OCI-LY3 (cell line): Measurements from ENCODE around the gene FAM163A.

Experiments
- H2AFZ ChIP-seq: fragments of 200-600, 300-600 bp; shearing (Covaris generic); 2 replicates; pipeline ENCODE4 v1.6.0; 2014; ENCODE audit warnings: antibody characterized with exemption, low read depth, low read length
- H3K27ac ChIP-seq: fragments of 200-600, 300-600 bp; sonication (generic); 2 replicates; pipeline ENCODE4 v1.5.1; 2014; ENCODE audit warnings: mild to moderate bottlenecking, low read length, moderate library complexity, mixed read lengths
- H3K27me3 ChIP-seq: fragments of 200-600, 300-600 bp; sonication (generic); 2 replicates; pipeline ENCODE4 v1.6.1; 2014; ENCODE audit warnings: low read depth, low read length, mixed read lengths
- H3K36me3 ChIP-seq: fragments of 200-600, 300-600 bp; sonication (generic); replicated peaks from 2 replicates; pipeline ENCODE3; 2014; ENCODE audit warnings: low read depth, low read length, mixed read lengths
- H3K4me1 ChIP-seq: fragments of 300-600, 200-600 bp; sonication (generic); 2 replicates; pipeline ENCODE4 v1.6.1; 2014; ENCODE audit warnings: low read length, mixed read lengths
- H3K4me2 ChIP-seq: fragments of 200-600, 300-600 bp; sonication (generic); 2 replicates; pipeline ENCODE4 v1.6.1; 2014; ENCODE audit warnings: low read length, mixed read lengths
- H3K4me3 ChIP-seq: fragments of 300-600, 200-600 bp; sonication (generic); 2 replicates; pipeline ENCODE4 v1.5.1; 2014; ENCODE audit warnings: antibody characterized with exemption, mild to moderate bottlenecking, low read length, moderate library complexity
- H3K79me2 ChIP-seq: fragments of 300-600, 200-600 bp; shearing (Covaris generic); 2 replicates; pipeline ENCODE4 v1.6.1; 2014; ENCODE audit warnings: mild to moderate bottlenecking, low read length, mixed read lengths
- H3K9ac ChIP-seq: fragments of 300-600, 200-600 bp; shearing (Covaris generic); 2 replicates; pipeline ENCODE4 v1.6.0; 2014; ENCODE audit warnings: mild to moderate bottlenecking, low read length, moderate library complexity
- H3K9me3 ChIP-seq: fragments of 200-600, 300-600 bp; shearing (Covaris generic); 2 replicates; pipeline ENCODE4 v1.6.1; 2014; ENCODE audit warnings: low read length, mixed read lengths; ENCODE audit not compliant: insufficient read depth
- H4K20me1 ChIP-seq: fragments of 200-600, 300-600 bp; sonication (generic); 2 replicates; pipeline ENCODE4 v1.6.1; 2016; ENCODE audit warnings: low read length, mixed read lengths; ENCODE audit not compliant: insufficient read depth
- CTCF ChIP-seq: fragments of 200-600, 300-600 bp; sonication (generic); IDR thresholded peaks from 2 replicates; pipeline ENCODE4 v1.5.1; 2014; ENCODE audit warnings: antibody characterized with exemption, low read length, low read depth
- EZH2phosphoT487 ChIP-seq: fragments of 200-600 bp; shearing (Covaris generic); IDR thresholded peaks from 2 replicates; pipeline ENCODE4 v1.6.1; 2018; ENCODE audit warnings: antibody characterized with exemption, mixed run types, low read depth

The FAM163A gene

GRCh38 chr1:179794669-179795068 lies 51.6 kb downstream of the FAM163A start:
- no peaks in the 10 kb centered on the region for H4K20me1 ChIP-seq
- H3K79me2 ChIP-seq, result no peaks in the 10 kb centered on the region
- H3K27me3 ChIP-seq, result peaks cover 6% of the 10 kb centered on the region; the same call in 1 of the 2 replicates
- H3K9ac ChIP-seq, result no peak overlapping the region
- no peaks in the 10 kb centered on the region for H3K4me1 ChIP-seq
- H2AFZ ChIP-seq, result no peak overlapping the region
- H3K9me3 ChIP-seq, result no peaks in the 10 kb centered on the region
- H3K4me2 ChIP-seq, result no peak overlapping the region
- TF ChIP-seq EZH2phosphoT487 (no peak), CTCF (no peak)
- no peak overlapping the region for H3K27ac ChIP-seq
- H3K36me3 ChIP-seq, result no peaks in the 10 kb centered on the region
- H3K4me3 ChIP-seq, result no peak overlapping the region

- Histone ChIP-seq H3K79me2 (no peaks in the 10 kb centered on the region), H3K27me3 (peaks cover 6% of the 10 kb centered on the region; the same call in 1 of the 2 replicates), H3K4me2 (no peak overlapping the region), H3K9ac (no peak overlapping the region), H3K27ac (no peak overlapping the region), H3K9me3 (no peaks in the 10 kb centered on the region), H4K20me1 (no peaks in the 10 kb centered on the region), H3K4me3 (no peak overlapping the region), H2AFZ (no peak overlapping the region), H3K4me1 (peaks cover 5% of the 10 kb centered on the region; the same call in 1 of the 2 replicates), H3K36me3 (no peaks in the 10 kb centered on the region)
- TF ChIP-seq CTCF (no peak), EZH2phosphoT487 (no peak)
Observed at GRCh38 chr1:179798213-179798863, 55.2 kb downstream of the FAM163A start.

- Histone ChIP-seq H3K4me1 (peaks cover 5% of the 10 kb centered on the region; the same call in 1 of the 2 replicates), H3K4me3 (no peak overlapping the region), H2AFZ (no peak overlapping the region; the same call in 1 of the 2 replicates), H3K9me3 (no peaks in the 10 kb centered on the region), H3K79me2 (no peaks in the 10 kb centered on the region), H3K9ac (no peak overlapping the region), H3K27me3 (peaks cover 6% of the 10 kb centered on the region; the same call in 1 of the 2 replicates), H4K20me1 (no peaks in the 10 kb centered on the region), H3K36me3 (no peaks in the 10 kb centered on the region), H3K27ac (no peak overlapping the region), H3K4me2 (no peak overlapping the region)
- no peak for TF ChIP-seq CTCF
- no peak for TF ChIP-seq EZH2phosphoT487
Observed at GRCh38 chr1:179798864-179799516, 55.9 kb downstream of the FAM163A start.

- H3K4me3 ChIP-seq, result no peak overlapping the region
- no peak overlapping the region for H2AFZ ChIP-seq
- H3K9ac ChIP-seq, result no peak overlapping the region
- no peak for TF ChIP-seq CTCF
- TF ChIP-seq EZH2phosphoT487, result no peak
- H3K27ac ChIP-seq, result no peak overlapping the region
- no peaks in the 10 kb centered on the region for H3K9me3 ChIP-seq
- no peaks in the 10 kb centered on the region for H4K20me1 ChIP-seq
- no peaks in the 10 kb centered on the region for H3K79me2 ChIP-seq
- H3K4me2 ChIP-seq, result no peak overlapping the region
- peaks cover 6% of the 10 kb centered on the region; the same call in 1 of the 2 replicates for H3K27me3 ChIP-seq
- no peaks in the 10 kb centered on the region for H3K36me3 ChIP-seq
- H3K4me1 ChIP-seq, result peaks cover 5% of the 10 kb centered on the region; the same call in 1 of the 2 replicates
Observed at GRCh38 chr1:179800481-179800880, 57.4 kb downstream of the FAM163A start.
